Activated naive CD4-positive, alpha-beta T cell treated with Interleukin-2 at 50 U/mL for 16 hours (primary cell): ENCODE results near the gene HERC3.

ENCODE experiments used
- DNase-seq: peaks from one replicate; pipeline ENCODE4 v3.0.0-alpha.2; 2020

HERC3 gene

GRCh38 chr4:88722828-88723227 is 130.5 kb downstream of the HERC3 start:
- no peak for DNase-seq

GRCh38 chr4:88724406-88724805 is 132.1 kb downstream of the HERC3 start:
- DNase-seq, result no peak

- DNase-seq, result no peak
Measured at GRCh38 chr4:88725143-88725542, 132.9 kb downstream of the HERC3 start.

GRCh38 chr4:88725986-88726385 is 133.7 kb downstream of the HERC3 start:
- no peak for DNase-seq

- no peak for DNase-seq
Measured at GRCh38 chr4:88728146-88728545, 135.9 kb downstream of the HERC3 start.

GRCh38 chr4:88729146-88729760 is 137.0 kb downstream of the HERC3 start:
- DNase-seq, result no peak

- DNase-seq, result no peak
Measured at GRCh38 chr4:88730811-88731210, 138.5 kb downstream of the HERC3 start.

- no peak for DNase-seq
Measured at GRCh38 chr4:88731381-88731780, 139.1 kb downstream of the HERC3 start.

- no peak for DNase-seq
Measured at GRCh38 chr4:88732714-88733368, 140.6 kb downstream of the HERC3 start.

- no peak for DNase-seq
Measured at GRCh38 chr4:88734403-88734949, 142.2 kb downstream of the HERC3 start.

- no peak for DNase-seq
Measured at GRCh38 chr4:88735564-88735963, 143.3 kb downstream of the HERC3 start.

GRCh38 chr4:88736264-88736663 is 144.0 kb downstream of the HERC3 start:
- DNase-seq, result no peak

- no peak for DNase-seq
Measured at GRCh38 chr4:88737307-88737941, 145.1 kb downstream of the HERC3 start.

GRCh38 chr4:88738180-88738579 is 145.9 kb downstream of the HERC3 start:
- DNase-seq, result no peak

- no peak for DNase-seq
Measured at GRCh38 chr4:88742561-88742960, 150.3 kb downstream of the HERC3 start.

GRCh38 chr4:88743696-88744095 is 151.4 kb downstream of the HERC3 start:
- DNase-seq, result no peak

GRCh38 chr4:88744609-88745008 is 152.3 kb downstream of the HERC3 start:
- no peak for DNase-seq

GRCh38 chr4:88745175-88745574 is 152.9 kb downstream of the HERC3 start:
- DNase-seq, result no peak

GRCh38 chr4:88745581-88746163 is 153.4 kb downstream of the HERC3 start:
- DNase-seq, result no peak

GRCh38 chr4:88746206-88746605 is 153.9 kb downstream of the HERC3 start:
- no peak for DNase-seq

GRCh38 chr4:88747351-88747750 is 155.1 kb downstream of the HERC3 start:
- DNase-seq, result no peak

GRCh38 chr4:88750369-88750768 is 158.1 kb downstream of the HERC3 start:
- no peak for DNase-seq

GRCh38 chr4:88751258-88752075 is 159.2 kb downstream of the HERC3 start:
- DNase-seq, result no peak
